NAMALWA (cell line): ENCODE measurements around the gene CYTH4.
"Not testable (repeated sequence)": the region's sequence is repeated elsewhere in the genome, so short reads cannot be mapped to it uniquely, and the experiment has no call there.

ENCODE experiments used
- DNase-seq: peaks from one replicate; pipeline ENCODE4 v3.0.0-alpha.2; 2015; ENCODE audit warnings: low spot score

CYTH4 gene

DNA sequence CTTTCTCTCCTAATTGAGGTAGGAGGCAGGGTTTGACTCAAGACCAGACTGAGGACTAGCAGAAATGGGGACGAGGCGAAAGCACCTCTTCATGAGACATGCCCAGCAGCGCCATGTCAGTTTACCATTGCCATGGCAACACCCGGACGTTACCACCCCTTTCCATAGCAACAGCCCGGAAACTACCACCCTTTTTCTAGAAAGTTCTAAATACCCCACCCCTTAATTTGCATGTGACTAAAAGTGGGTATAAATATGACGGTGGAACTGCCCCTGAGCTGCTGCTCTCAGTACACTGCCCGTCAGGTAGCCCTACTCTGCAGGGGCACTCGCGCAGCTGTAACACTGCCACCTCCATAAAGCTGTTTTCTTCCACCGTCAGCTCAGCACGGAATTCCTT, 32.3 kb upstream of the CYTH4 start:
- no peak for DNase-seq

DNA sequence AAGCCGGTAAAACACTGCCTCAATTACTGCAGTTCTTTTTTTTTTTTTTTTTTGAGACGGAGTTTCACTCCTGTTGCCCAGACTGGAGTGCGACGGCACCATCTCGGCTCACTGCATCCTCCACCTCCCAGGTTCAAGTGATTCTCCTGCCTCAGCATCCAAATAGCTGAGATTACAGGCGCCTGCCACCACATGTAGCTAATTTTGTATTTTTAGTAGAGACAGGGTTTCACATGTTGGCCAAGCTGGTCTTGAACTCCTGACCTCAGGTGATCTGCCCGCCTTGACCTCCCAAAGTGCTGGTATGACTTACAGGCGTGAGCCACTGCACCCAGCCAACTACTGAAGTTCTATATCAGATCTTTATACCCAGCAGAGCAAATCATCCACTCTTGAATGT, 30.5 kb upstream of the CYTH4 start:
- not testable (repeated sequence) for DNase-seq

DNA sequence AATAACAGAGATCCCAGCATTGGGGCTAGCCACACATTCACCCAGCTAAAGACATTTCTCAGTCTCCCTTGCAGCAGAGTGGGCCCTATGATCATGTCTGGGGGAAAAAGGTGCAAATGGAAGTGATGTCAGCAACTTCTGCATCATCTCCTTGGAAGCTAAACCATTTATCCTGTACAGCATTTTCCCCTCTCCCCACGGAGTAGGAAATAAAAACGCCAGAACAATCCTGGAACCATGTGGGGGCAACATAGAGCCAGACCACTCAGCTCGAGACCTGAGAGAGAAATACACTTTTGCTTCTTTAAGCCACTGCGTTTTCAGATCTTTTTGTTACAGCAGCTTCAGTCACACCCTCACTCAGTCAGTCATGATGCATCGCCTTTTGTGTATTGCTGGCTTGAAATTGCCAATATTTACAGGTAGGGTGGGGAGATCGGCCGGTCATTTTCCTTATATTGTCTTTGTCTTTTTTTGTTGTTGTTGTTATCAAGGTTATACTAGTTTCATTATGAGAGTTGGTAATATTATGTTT, 29.1 kb upstream of the CYTH4 start:
- DNase-seq: no peak

DNA sequence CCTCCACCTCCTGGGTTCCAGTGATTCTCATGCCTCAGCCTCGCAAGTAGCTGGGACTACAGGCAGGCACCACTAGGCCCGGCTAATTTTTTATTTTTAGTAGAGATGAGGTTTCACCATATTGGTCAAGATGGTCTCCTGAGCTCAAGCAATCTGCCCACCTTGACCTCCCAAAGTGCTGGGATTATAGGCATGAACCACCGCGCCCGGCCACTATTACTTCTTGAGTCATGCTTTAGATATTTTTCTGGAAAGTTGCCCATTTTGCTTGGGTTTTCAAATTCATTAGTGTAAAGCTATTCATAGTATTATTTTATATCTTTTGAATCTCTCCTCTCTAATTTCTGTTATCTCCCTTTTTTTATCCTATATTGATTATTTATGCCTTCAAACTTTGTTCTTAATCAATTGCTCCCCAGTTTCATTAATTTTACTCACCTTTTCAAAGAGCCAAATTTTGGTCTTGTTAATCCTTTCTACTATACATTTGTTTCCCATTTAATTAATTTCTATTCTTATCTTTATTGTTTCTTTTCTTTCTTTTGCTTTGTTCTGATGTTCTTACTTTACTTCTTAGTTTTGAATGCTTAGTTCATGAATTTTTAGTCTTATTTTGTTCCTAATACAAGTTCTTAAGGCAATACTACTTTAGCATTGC, 28.0 kb upstream of the CYTH4 start:
- no peak for DNase-seq

DNA sequence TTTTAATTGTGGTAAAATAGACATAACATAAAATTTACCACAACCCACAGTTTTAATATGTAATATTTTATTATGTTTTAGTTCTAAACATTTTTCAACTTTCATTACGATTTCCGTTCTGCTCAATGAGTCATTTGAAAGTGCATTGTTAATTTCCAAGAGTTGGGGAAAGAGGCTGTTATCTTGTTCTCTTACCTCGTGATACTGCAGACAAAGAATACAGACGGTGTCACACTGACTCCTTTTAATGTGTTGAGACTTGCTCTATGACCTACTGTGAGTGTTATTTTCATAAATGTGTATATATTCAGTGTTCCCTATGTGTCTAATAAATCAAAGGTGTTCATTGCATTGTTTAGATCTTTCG, 27.5 kb upstream of the CYTH4 start:
- DNase-seq: no peak

DNA sequence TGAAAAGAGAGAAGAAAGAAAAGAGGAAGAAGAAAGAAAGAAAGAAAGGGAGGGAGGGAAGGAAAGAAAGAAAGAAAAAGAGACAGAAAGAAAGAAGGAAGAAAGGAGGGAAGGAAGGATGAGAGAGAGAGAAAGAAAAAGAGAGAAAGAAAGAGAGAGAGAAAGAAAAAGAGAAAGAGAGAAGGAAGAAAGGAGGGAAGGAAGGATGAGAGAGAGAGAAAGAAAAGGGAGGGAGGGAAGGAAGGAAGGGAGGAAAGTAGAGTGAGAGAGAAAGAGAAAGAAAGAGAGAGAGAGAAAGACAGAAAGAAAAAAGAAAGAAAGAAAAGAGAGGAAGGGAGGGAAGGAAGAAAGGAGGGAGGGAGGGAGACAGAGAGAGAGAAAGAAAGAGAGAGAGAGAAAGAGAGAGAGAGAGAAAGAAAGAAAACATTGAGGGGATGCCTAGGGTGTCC, 26.7 kb upstream of the CYTH4 start:
- DNase-seq: no peak

DNA sequence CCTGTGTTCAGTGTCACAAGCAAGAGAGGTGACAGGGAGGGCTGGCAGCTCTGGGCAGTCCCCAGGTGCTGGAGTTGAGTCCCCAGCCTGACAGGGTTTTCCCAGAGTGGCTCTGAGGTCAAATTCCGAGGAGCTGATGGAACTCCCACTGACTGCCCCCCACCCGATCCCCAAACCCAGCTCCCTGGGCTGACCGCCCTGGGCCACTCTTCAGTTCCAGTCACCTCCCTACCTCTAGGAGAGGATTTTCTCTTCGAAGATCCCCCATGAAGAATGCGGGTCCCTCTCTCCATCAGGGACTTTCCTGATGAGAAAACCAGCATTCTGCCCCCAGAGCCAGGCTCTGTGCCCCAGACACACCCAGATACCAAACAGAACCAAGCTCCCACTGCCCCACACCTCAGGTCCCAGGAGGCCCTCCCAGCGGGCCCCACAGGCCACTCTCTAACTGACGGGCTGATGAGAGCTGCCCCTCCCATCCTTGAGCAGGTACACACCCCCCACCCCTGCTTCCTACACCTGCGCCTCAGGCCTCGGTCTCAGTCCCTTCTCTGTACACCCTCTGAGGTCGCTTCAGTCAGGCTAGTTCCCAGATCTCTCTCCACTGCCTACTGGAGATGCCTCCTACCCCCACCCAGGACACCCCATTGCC, 26.1 kb upstream of the CYTH4 start:
- no peak for DNase-seq

DNA sequence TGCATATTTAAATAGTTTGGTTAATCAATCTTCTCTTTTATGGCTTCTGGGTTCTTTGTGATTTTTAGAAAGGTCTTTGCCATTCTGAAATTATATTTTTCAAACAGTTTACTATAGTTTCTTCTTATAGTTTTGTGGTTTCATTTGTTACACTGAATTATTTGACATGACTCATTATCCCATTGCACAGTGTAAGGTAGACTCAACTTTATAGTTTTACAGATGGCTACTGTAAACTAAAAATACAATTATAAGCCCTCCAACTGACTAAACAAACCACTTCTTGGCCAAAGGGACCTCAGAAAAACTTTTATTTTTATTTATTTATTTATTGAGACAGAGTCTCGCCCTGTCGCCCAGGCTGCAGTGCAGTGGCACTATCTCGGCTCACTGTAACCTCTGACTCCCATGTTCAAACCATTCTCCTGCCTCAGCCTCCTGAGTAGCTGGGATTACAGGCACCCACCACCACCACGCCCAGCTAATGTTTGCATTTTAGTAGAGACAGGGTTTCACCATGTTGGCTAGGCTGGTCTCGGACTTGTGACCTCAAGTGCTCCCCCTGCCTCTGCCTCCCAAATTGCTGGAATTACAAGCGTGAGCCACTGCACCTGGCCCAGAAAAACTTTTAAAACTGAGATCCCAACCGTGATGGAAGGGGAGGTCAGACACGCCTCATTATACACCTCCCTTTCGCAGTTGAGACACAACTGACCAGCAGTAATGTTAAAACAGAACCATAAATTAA, 24.1 kb upstream of the CYTH4 start:
- no peak for DNase-seq

DNA sequence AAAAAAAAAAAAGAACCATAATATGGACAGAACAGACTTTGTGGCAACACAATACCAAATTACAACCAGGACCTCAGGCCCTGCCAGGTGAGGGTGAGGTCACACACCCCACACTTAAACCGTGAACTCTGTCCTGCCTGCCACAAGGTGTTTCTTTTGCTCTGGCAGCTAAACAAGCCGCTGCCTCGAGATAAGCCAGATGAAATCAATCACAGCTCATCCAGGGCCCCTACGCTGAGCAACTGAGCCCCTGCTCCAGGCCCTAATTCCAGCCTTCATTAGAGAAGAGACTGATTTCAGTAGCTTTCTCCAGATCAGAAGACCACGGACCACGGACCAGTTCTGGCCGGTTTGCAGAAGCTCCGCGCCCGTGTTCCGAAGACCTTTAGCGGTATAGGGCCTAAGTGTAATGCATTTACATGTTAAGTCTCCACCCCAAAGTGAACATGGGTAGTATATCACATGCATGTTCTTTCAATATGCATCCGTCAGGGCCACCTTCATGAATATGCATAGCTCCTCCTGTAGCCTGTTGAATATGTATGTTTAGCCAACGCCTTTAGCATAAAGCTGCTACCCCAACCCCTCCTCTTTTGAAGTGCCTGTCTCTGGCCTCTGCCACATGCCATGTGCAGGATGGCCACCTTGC, 23.4 kb upstream of the CYTH4 start:
- peak; percentile 70 for DNase-seq

DNA sequence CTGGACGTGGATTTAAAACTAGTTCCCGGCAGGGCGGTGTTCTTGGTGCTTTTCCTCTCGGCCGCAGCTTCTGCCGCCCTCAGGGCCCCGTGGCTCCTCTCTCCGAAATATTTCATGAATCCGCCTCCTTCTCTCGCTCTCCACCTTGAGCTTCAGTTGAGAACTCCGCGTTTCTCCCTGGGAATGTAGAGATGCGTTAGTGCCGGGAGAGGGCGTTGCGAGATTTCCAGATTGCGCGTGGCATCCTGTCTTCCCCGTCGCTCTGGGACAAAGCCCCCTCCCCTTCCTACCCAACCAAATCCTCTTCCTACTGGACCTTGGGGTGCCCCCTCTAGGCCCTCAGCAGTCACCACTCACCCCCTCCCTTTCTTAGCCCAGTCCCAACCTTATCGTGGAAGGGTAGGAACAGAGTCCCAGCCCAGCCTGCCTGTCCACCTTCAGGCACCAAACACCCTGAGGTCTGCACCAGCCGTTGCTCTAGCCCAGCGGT, 22.7 kb upstream of the CYTH4 start:
- DNase-seq: no peak

DNA sequence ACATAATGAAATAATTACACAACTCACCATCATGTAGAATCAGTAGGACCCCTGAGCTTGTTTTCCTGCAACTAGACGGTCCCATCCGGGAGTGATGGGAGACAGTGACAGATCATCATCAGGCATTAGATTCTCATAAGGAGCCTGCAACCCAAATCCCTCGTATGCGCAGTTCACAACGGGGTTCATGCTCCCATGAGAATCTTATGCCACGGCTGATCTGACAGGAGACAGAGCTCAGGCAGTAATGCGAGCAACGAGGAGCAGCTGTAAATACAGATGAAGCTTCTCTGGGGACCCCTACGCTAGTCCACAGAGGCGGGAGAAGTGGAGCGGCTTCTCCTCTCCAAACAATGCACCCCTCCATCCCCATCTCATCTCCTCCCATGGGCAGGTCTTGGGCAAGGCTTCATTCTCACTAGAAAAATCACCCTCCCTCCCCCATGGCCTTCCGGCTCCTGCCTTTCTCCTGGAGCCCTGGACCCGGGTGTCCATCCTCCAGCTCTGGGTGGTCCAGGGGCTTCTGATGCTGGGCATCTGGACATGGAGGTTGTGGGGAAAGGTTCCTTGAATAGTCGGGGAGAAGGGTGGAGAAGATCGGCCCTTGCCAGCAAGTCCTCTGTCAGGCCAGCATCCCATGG, 22.0 kb upstream of the CYTH4 start:
- DNase-seq: no peak

DNA sequence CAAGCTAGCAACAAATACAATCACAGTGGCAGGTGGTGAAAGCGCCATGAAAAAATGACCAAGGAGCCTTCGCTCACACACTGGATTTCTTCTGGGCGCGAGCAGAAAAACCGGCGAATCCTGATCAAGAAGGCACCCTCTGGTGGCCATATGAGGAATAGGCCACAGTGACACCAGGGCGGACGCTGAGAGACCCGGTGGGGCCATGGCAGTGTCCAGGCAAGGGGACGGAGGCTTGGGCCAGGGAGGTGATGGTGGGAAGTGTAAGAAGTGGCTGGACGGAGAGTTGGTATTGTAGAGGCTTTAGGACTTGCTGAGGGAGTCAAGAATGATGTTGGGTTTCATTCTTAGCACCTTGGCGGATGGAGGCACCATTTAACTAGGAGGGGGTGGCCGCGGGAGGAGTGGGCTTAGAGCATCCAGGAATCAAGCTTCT, 21.4 kb upstream of the CYTH4 start:
- peak; percentile 76 for DNase-seq

DNA sequence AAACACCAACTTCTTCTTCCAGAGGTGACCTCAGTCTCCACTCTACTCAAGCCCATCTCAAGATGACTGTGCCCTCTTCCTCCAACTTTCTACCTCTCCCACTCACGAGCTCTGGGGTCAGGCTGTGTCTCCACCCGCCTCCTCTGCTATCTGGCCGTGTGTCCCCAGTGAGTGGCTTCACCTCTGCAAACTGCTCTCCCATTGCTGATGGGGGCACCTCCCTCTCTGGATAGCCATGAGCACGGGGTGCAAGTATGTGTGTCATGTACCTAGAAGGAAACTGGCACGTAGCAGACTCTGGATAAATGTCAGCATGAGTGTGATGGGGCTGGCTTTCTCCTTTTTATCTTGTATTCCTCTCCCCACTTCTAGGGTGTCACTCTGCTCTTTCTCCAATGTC, 20.0 kb upstream of the CYTH4 start:
- DNase-seq: no peak

DNA sequence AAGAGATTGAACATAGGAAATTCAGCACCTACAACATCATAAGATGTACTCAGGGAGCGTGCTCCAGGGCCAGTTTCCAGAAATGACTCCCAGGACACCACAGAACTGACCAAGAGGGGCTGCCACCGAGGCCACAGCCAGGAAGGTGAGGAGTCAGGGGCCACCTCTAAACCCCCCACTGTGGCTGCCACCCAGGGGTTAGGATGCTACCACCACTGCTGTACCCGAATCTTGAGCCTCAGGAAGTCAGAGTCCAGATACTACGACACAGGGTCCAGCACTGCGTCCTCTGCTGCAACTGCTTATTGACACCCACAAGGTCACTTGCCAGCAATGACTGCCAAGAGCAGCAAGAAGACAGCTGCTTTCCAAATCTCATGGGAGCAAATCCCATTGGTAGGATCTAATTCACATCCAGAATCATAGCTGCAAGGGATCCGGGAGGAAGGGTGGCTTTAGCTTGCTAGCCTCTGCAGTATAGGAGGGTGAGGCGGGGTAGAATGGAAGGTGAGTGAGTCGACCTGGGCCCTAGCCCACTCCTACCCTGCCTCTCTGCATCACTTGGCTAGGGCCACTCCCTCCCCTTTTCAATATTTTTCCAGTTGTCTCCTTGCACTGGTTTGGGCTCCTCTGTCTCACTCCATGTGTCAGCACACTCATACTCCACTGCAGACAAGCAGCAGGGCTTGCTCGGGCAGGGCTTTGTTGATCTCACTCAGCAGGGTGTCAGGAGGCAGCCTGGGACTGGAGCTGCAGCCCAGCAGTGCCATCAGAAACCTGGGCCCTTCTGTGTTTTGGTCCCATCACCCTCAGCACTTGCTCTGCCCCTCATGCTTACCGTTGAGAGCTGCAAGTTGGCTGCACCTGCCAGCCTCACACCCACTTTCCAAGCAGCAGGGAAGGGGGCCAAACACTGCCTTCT, 18.1 kb upstream of the CYTH4 start:
- no peak for DNase-seq

DNA sequence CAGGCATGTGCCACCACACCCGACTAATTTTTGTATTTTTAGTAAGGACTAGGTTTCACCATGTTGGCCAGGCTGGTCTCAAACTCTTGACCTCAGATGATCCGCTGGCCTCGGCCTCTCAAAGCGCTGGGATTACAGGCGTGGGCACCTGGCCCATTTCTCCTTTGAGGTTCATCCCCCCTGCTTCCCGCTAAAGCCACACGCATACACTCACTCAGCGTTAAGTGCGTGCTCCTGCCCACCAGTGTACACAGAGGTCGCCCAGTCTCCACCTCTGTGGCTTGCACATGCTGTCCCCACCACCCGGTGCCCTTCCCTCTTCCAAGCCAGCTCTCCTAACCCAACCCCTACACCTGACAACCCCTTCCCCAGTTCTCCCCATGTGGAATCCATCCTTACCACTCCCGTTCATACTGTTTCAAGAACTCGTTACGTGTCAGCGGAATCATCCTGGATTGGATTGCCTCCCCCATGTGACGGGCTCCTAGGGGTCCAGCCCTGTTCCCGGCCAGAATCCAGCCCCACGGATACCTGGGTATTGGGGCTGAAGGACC, 15.7 kb upstream of the CYTH4 start:
- DNase-seq: no peak

DNA sequence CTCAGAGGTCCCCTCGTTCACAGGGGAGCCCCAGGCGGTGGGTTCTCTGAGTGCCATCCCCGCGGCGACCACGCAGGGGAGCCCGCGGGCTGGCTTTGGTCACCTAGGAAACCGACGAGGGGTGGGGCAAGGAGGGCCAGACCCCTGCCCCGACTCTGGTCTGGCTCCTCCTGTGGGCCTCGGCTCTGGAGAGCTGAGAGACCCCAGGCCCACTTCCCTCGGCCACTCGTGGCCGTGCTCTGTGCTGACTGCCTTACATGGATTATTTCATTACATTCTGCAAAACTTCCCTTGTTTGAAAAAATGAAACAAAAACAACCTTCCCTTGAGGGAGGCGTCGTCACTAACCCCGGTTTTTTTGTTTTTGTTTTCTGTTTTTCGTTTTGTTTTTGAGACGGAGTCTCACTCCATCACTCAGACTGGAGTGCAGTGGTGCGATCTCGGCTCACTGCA, 15.1 kb upstream of the CYTH4 start:
- peak; percentile 82 for DNase-seq

DNA sequence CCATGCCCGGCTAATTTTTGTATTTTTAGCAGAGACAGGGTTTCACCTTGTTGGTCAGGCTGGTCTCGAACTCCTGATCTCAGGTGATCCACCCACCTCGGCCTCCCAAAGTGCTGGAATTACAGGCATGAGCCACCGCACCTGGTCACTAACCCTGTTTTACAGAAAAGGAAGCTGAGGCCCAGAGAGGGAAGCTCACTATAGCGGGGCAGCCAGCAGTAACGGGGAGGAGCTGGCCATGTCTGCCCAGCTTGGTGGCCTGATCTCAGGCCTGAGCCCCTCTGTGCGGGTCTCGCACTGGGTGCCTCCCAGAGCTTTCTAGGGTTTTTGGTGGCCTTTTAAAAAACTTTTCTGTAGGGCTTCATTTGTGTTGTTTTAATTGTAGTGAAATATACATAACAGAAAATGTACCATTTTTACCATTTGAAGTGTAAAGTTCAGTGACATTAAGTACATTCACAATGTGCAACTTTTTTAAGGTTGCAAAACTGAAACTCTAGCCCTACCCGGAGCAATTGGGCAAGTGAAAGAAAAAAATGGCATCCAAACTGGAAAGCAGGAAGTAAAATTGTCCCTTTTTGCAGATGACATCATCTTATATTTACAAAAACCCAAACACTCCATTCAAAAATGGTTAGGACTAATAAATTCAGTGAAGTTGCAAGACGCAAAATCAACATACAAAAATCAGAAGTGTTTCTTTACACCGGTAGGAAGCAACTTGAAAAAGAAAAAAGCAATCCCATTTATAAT, 14.5 kb upstream of the CYTH4 start:
- peak; percentile 37 for DNase-seq

DNA sequence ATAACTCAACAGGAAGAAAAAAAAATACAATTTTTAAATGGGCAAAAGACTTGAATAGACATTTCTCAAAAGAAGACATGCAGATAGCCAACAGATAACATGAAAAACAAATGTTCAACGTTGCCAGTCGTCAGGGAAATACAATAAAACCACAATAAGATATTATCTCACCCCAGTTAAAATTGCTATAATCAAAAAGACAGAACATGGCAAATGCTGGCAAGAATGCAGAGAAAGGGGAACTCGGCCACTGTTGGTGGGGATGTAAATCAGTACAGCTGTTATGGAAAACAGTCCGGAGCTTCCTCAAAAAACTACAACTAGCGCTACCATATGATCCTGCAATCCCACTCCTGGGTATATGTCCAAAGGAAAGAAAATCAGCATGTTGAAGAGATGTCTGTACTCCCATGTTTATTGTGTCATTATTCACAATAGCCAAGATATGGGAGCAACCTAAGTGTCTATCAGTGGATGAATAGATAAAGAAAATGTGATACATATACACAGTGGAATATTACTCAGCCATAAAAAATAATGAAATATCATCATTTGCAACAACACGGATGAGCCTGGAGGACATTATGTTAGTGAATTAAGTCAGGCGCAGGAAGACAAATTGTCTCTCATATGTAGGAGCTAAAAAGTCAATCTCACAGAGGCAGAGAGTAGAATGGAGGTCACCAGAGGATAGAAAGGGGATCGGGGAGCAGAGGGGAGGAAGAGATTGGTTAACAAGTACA, 12.2 kb upstream of the CYTH4 start:
- DNase-seq: no peak
